ENCODE data around the gene LRRK1. TPM values are rescaled to one million over a fixed set of nuclear protein-coding genes. Genes with fewer than 3 reads are reported as not detected.

Gene LRRK1
- total RNA-seq, 4 donors from 2014 or later: 14.8 to 29.3 (median 19.1) TPM

DNA sequence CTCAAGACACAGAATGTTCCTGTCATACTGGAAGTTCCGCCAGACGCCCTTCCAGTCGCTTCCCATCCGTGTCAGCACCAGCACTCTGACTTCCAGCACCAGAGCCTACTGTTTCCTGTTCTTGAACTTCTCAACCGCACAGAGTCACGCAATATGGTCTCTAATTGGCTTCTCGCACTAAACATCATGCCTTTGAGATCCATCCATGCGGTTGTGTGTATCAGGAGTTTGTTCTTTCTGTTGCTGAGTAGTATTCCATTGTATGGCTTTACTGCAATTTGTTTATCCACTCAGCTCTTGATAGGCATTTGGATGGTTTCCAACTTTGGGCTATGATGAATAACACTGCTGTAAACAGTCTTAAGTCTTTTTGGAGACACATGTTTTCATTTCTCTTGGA is 112.1 kb downstream of the LRRK1 start:
- 92 to 94% methylated on average over 8 of the region's 8 CpGs for WGBS, 2 donors
- no peak overlapping the region for H3K4me3 ChIP-seq (ENCODE audit: low read depth, poor library complexity, severe bottlenecking)
- TF ChIP-seq, protein P1, sequence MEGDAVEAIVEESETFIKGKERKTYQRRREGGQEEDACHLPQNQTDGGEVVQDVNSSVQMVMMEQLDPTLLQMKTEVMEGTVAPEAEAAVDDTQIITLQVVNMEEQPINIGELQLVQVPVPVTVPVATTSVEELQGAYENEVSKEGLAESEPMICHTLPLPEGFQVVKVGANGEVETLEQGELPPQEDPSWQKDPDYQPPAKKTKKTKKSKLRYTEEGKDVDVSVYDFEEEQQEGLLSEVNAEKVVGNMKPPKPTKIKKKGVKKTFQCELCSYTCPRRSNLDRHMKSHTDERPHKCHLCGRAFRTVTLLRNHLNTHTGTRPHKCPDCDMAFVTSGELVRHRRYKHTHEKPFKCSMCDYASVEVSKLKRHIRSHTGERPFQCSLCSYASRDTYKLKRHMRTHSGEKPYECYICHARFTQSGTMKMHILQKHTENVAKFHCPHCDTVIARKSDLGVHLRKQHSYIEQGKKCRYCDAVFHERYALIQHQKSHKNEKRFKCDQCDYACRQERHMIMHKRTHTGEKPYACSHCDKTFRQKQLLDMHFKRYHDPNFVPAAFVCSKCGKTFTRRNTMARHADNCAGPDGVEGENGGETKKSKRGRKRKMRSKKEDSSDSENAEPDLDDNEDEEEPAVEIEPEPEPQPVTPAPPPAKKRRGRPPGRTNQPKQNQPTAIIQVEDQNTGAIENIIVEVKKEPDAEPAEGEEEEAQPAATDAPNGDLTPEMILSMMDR (IDR thresholded peaks at IDR 0.05): no peak
- no peak for TF ChIP-seq POLR2A (IDR thresholded peaks at IDR 0.05)
- intact Hi-C loops (cut with DNase I; ENCODE audit: low total_unique reads): no loop called here
- peak in 1 of 2 donors; percentile 79 for DNase-seq (ENCODE audit: low spot score in 2 of 2)

DNA sequence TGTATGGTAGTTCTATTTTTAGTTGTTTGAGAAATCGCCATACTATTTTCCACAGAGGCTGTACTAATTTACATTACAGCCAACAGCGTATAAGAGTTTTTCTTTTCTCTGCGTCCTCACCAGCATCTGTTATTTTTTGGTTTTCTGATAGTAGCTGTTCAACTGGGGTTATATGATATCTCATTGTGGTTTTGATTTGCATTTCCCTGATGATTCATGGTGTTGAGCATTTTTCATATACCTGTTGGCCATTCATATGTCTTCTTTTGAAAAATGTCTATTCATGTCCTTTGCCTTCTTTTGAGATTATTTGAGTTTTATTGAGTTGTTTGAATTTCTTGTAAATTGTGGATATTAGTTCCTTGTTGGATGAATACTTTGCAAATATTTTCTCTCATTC is 114.6 kb downstream of the LRRK1 start:
- no peak overlapping the region for H3K4me3 ChIP-seq (ENCODE audit: low read depth, poor library complexity, severe bottlenecking)
- 96 to 99% methylated on average over 3 of the region's 3 CpGs for WGBS, 2 donors
- no peak for DNase-seq (ENCODE audit: low spot score in 2 of 2)
- TF ChIP-seq, protein P1 (IDR thresholded peaks at IDR 0.05): no peak
- intact Hi-C loops (cut with DNase I; ENCODE audit: low total_unique reads): no loop called here

DNA sequence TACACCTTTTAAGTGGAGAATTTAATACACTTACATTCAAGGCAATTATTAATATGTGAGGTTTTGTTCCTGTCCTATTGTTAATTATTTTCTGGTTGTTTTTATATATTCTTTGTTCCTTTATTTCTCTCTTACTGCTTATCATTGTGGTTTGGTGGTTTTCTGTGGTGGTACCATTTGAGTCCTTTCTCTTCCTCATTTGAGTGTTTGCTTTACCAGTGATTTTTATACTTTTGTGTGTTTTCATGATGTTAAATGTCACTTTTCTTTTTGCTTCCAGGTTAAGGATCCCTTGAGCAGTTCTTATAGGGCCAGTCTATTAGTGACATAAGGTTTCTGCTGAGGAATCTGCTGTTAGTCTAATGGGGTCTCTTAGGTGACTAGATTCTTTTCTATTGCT is 116.5 kb downstream of the LRRK1 start:
- H3K4me3 ChIP-seq (ENCODE audit: low read depth, poor library complexity, severe bottlenecking): no peak overlapping the region
- no peak for TF ChIP-seq POLR2A (IDR thresholded peaks at IDR 0.05)
- TF ChIP-seq, protein P1 (IDR thresholded peaks at IDR 0.05): no peak
- no peak for DNase-seq (ENCODE audit: low spot score in 2 of 2)
- intact Hi-C loops (cut with DNase I; ENCODE audit: low total_unique reads): no loop called here

DNA sequence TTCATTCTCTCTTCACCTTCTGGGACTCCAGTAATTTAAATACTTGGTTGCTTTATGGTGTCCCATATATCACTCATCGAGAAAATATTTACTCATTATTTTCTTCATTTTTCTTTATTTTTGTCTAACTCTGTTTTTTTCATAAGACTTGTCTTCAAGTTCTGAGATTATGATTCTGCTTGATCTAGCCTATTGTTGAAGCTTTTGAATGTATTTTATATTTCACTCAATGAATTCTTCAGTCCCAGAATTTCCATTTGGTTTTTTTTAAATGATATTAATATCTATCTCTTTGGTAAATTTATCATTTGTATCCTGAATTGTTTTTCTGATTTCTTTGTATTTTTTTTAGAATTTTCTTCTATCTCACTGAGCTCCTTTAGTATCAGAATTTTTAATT is 117.0 kb downstream of the LRRK1 start:
- intact Hi-C loops (cut with DNase I; ENCODE audit: low total_unique reads): no loop called here
- DNase-seq (ENCODE audit: low spot score in 2 of 2): no peak
- TF ChIP-seq POLR2A (IDR thresholded peaks at IDR 0.05): no peak
- TF ChIP-seq, protein P1 (IDR thresholded peaks at IDR 0.05): no peak
- WGBS, 2 donors: 89 to 94% methylated on average over 1 of the region's 1 CpG
- H3K4me3 ChIP-seq (ENCODE audit: low read depth, poor library complexity, severe bottlenecking): no peak overlapping the region

DNA sequence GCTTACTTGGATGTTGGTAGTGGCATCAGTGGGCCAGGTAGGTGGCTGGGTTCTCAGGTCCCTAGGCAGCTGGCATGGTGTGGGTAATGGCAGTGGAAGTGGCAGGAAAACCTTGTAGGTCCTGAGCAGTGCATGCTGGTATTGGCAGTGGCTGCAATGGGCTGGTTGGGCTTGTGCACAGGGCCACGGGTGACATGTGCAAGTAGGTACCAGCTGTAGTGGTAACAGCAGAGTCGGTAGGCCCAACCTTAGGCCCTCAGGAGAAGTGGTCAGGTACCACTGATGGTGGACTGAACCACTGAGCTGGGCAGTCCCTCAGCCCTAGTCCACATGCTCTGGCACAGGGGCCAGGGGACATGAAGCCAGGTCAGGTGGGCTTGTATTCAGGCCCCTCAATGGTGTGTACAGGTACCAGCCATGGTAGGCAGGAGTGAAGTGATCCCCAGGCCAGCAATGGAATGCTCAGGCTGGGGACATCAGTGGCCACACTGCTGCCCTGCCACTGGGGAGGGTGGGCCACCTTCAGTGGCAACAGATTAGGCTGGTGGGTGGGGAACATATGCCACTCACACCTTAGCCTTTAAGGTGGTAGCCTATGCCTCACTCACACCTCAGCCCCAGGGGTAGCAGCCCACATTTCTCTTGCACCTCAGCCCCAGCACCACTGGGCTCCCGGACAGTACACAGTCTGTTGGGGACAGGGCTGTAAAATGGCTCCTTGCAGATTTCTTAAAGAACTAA is 118.1 kb downstream of the LRRK1 start:
- TF ChIP-seq, protein P1 (IDR thresholded peaks at IDR 0.05): no peak
- TF ChIP-seq POLR2A (IDR thresholded peaks at IDR 0.05): no peak
- WGBS, 2 donors: 95% methylated on average over 3 of the region's 3 CpGs
- intact Hi-C loops (cut with DNase I; ENCODE audit: low total_unique reads): no loop called here
- DNase-seq (ENCODE audit: low spot score in 2 of 2): peak; percentile 6 to 59
- H3K4me3 ChIP-seq (ENCODE audit: low read depth, poor library complexity, severe bottlenecking): no peak overlapping the region
